Activated B cell treated with CpG ODN at 0.5 μM for 24 hours (primary cell): ENCODE data around the gene TRAPPC2. TPM values are rescaled to one million over a fixed set of nuclear protein-coding genes. Genes with fewer than 3 reads are reported as not detected.
A peak's percentile ranks its signal among the peaks of the same experiment; 100 is the strongest.

ENCODE experiments used
- ATAC-seq: fragments of 200-7000 bp; cut with Tn5 transposase; one replicate; pipeline ENCODE4 v1.10.0; 2021; ENCODE audit warnings: low read depth, mild to moderate bottlenecking, moderate library complexity
- CTCF ChIA-PET: fragments of 350-600 bp; sonication (Branson Sonifier 250); formaldehyde crosslinking; loops from one replicate; lab custom pipeline; 2021; ENCODE audit warnings: antibody characterized with exemption; lab: Charles Lee
- POLR2A ChIA-PET: fragments of 350-600 bp; sonication (Branson Sonifier 250); formaldehyde crosslinking; loops from one replicate; lab custom pipeline; 2021; ENCODE audit warnings: antibody characterized with exemption; lab: Charles Lee
- DNase-seq: peaks from one replicate; pipeline ENCODE4 v3.0.0; 2022
- H3K27ac Mint-ChIP-seq: one replicate; pipeline ENCODE4 v1.8.0; 2020; ENCODE audit warnings: mixed read lengths
- H3K27me3 Mint-ChIP-seq: one replicate; pipeline ENCODE4 v1.8.0; 2021; ENCODE audit warnings: mixed read lengths
- H3K36me3 Mint-ChIP-seq: one replicate; pipeline ENCODE4 v1.8.0; 2021; ENCODE audit warnings: low read depth, mixed read lengths
- H3K4me1 Mint-ChIP-seq: one replicate; pipeline ENCODE4 v1.8.0; 2021; ENCODE audit warnings: mixed read lengths
- H3K4me3 Mint-ChIP-seq: one replicate; pipeline ENCODE4 v1.8.0; 2020; ENCODE audit warnings: mild to moderate bottlenecking, mixed read lengths
- H3K9me3 Mint-ChIP-seq: one replicate; pipeline ENCODE4 v1.8.0; 2020; ENCODE audit warnings: mixed read lengths
- CTCF ChIP-seq: fragments of 200-600 bp; IDR thresholded peaks from one replicate; pipeline ENCODE4 v1.8.0; 2022; ENCODE audit warnings: antibody characterized with exemption, mild to moderate bottlenecking
- intact Hi-C: fragments of 100-400 bp; cut with micrococcal nuclease; formaldehyde crosslinking; loops from one replicate; pipeline ENCODE4 v1.15.1; 2024
- total RNA-seq: library from RNA; stranded (reverse); gene quantifications from 2 replicates; pipeline ENCODE4 v1.2.3, GENCODE V29; 2022

TRAPPC2 gene
- total RNA-seq, result 24.7 and 26.7 TPM in 2 replicates

- POLR2A ChIA-PET, result interaction anchor here (0.6 to 3.7 kb wide), 26 partner anchors 8 to 760 kb away, joined by 3 to 47 read pairs (median 7); partner anchors contain the start of genes GEMIN8, RAB9A, TCEANC and TMSB4X
- peaks cover 60% of the 10 kb centered on the region for H3K4me1 Mint-ChIP-seq
- H3K27ac Mint-ChIP-seq, result peak within 1 kb of the TSS; percentile 92
- peak; percentile 80 for DNase-seq
- CTCF ChIA-PET, result interaction anchor here (1.2 to 1.4 kb wide), 3 partner anchors 75 to 297 kb away, joined by 3 to 4 read pairs (median 4); partner anchors contain the start of gene TCEANC
- TF ChIP-seq CTCF, result no peak
- no peaks in the 10 kb centered on the region for H3K27me3 Mint-ChIP-seq
- no peaks in the 10 kb centered on the region for H3K9me3 Mint-ChIP-seq
- H3K36me3 Mint-ChIP-seq, result peaks cover 25% of the 10 kb centered on the region
- intact Hi-C loops, result loop anchor here (1.0 to 5.0 kb wide), 11 partner anchors 8 to 777 kb away; partner anchors contain the start of gene TCEANC
- ATAC-seq, result peak; percentile 81
- H3K4me3 Mint-ChIP-seq, result peak within 1 kb of the TSS; percentile 93
Measured at GRCh38 chrX:13734278-13735172, at the start of gene TRAPPC2, which contains the start of gene OFD1. TSS of gene TRAPPC2 (minus strand) at chrX:13734620. CDS start at chrX:13719963, 14,657 bp downstream. TSS of gene OFD1 (plus strand) at chrX:13734748. CDS start at chrX:13735072, 324 bp downstream.

GRCh38 chrX:13780868-13781427 is 46.5 kb upstream of the TRAPPC2 start:
- ATAC-seq (no peak), DNase-seq (no peak)
- POLR2A ChIA-PET, result no interaction called here
- Mint-ChIP-seq H3K27ac (no peak overlapping the region), H3K9me3 (no peaks in the 10 kb centered on the region), H3K4me1 (no peaks in the 10 kb centered on the region), H3K36me3 (peaks cover 8% of the 10 kb centered on the region), H3K4me3 (no peak overlapping the region), H3K27me3 (no peaks in the 10 kb centered on the region)
- intact Hi-C loops, result no loop called here
- CTCF ChIA-PET, result no interaction called here
- TF ChIP-seq CTCF, result no peak

- Mint-ChIP-seq H3K4me3 (no peak overlapping the region), H3K27ac (no peak overlapping the region), H3K4me1 (no peaks in the 10 kb centered on the region), H3K9me3 (no peaks in the 10 kb centered on the region), H3K36me3 (peaks cover 23% of the 10 kb centered on the region), H3K27me3 (no peaks in the 10 kb centered on the region)
- DNase-seq (no peak), ATAC-seq (no peak)
- intact Hi-C loops, result no loop called here
- TF ChIP-seq CTCF, result no peak
- CTCF ChIA-PET, result no interaction called here
- POLR2A ChIA-PET, result interaction anchor here (0.6 kb wide), 1 partner anchor 12 kb away, joined by 7 read pairs; no protein-coding TSS in a partner anchor
Measured at GRCh38 chrX:13778916-13779315, 44.5 kb upstream of the TRAPPC2 start.

DNA sequence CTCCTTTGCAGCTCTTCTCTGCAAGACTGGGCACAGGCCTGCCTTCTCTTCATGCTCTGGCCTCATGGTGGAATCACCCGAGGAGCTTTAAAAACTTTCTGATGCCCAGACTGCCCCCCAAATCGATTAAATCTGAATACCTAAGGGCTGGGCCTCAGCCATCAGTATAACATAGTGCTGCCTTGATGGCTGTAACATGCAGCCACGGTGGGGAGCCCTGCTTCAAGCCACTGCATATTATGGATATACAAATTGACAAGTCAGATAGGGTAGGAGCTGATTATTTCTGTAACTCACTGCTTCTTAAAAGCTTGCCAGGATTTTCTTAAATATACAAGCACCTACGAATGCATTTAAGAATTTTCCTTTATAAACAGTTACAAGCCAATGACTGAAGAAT is 42.0 kb upstream of the TRAPPC2 start:
- POLR2A ChIA-PET, result no interaction called here
- ATAC-seq (no peak), DNase-seq (no peak)
- H3K27me3 Mint-ChIP-seq, result no peaks in the 10 kb centered on the region
- H3K4me3 Mint-ChIP-seq, result no peak overlapping the region
- no peaks in the 10 kb centered on the region for H3K4me1 Mint-ChIP-seq
- H3K27ac Mint-ChIP-seq, result no peak overlapping the region
- CTCF ChIA-PET, result no interaction called here
- intact Hi-C loops, result no loop called here
- no peaks in the 10 kb centered on the region for H3K9me3 Mint-ChIP-seq
- peaks cover 39% of the 10 kb centered on the region for H3K36me3 Mint-ChIP-seq
- no peak for TF ChIP-seq CTCF

- Mint-ChIP-seq H3K27me3 (no peaks in the 10 kb centered on the region), H3K27ac (no peak overlapping the region), H3K4me1 (no peaks in the 10 kb centered on the region), H3K4me3 (no peak overlapping the region), H3K9me3 (no peaks in the 10 kb centered on the region), H3K36me3 (peaks cover 42% of the 10 kb centered on the region)
- POLR2A ChIA-PET, result no interaction called here
- TF ChIP-seq CTCF, result no peak
- no peak for DNase-seq
- CTCF ChIA-PET, result interaction anchor here (0.6 kb wide), 1 partner anchor 19 kb away, joined by 3 read pairs; no protein-coding TSS in a partner anchor
- no peak for ATAC-seq
- intact Hi-C loops, result no loop called here
Measured at GRCh38 chrX:13775837-13776236, 41.4 kb upstream of the TRAPPC2 start.
